Karpas-422 (cell line): ENCODE results near the gene TPP2. TPM values are rescaled to one million over a fixed set of nuclear protein-coding genes. Genes with fewer than 3 reads are reported as not detected.

Experiments
- DNase-seq: peaks from one replicate; pipeline ENCODE4 v3.0.0-alpha.2; 2015
- H2AFZ ChIP-seq: fragments of 200-600 bp; sonication (generic); 2 replicates; pipeline ENCODE4 v1.6.1; 2014; ENCODE audit warnings: antibody characterized with exemption, low read length, mixed read lengths
- H3K27ac ChIP-seq: fragments of 200-600 bp; sonication (generic); 2 replicates; pipeline ENCODE4 v1.5.1; 2014; ENCODE audit warnings: mild to moderate bottlenecking, low read length, moderate library complexity
- H3K27me3 ChIP-seq: fragments of 200-600 bp; sonication (generic); 2 replicates; pipeline ENCODE4 v1.6.1; 2014; ENCODE audit warnings: low read length, mixed read lengths
- H3K36me3 ChIP-seq: fragments of 200-600 bp; sonication (generic); 2 replicates; pipeline ENCODE4 v1.6.1; 2014; ENCODE audit warnings: low read length, mixed read lengths; ENCODE audit not compliant: insufficient read depth
- H3K4me1 ChIP-seq: fragments of 200-600 bp; sonication (generic); 2 replicates; pipeline ENCODE4 v1.6.1; 2014; ENCODE audit warnings: mild to moderate bottlenecking, low read length, mixed read lengths
- H3K4me2 ChIP-seq: fragments of 200-600 bp; sonication (generic); 2 replicates; pipeline ENCODE4 v1.6.1; 2014; ENCODE audit warnings: low read length, low read depth, mild to moderate bottlenecking; ENCODE audit not compliant: poor library complexity, severe bottlenecking
- H3K4me3 ChIP-seq: fragments of 200-600 bp; sonication (generic); 2 replicates; pipeline ENCODE4 v1.5.1; 2014; ENCODE audit warnings: mild to moderate bottlenecking, antibody characterized with exemption, low read length, mixed read lengths
- H3K79me2 ChIP-seq: fragments of 200-600 bp; sonication (generic); 2 replicates; pipeline ENCODE4 v1.6.1; 2014; ENCODE audit warnings: mild to moderate bottlenecking, low read length, mixed read lengths
- H3K9ac ChIP-seq: fragments of 200-600 bp; sonication (generic); 2 replicates; pipeline ENCODE4 v1.6.0; 2014; ENCODE audit warnings: low read length
- H3K9me2 ChIP-seq: fragments of 200-600 bp; sonication (generic), shearing (Covaris generic); replicated peaks from 2 replicates; pipeline ENCODE4 v1.6.0; 2014; ENCODE audit warnings: mild to moderate bottlenecking, low read length, moderate library complexity; ENCODE audit not compliant: insufficient read depth
- H3K9me3 ChIP-seq: fragments of 300-700, 200-600 bp; sonication (generic); 2 replicates; pipeline ENCODE4 v1.6.1; 2014; ENCODE audit warnings: low read length, mixed read lengths
- H4K20me1 ChIP-seq: fragments of 200-600 bp; sonication (generic); 2 replicates; pipeline ENCODE4 v1.6.1; 2014; ENCODE audit warnings: mild to moderate bottlenecking, antibody characterized with exemption, low read length, low read depth; ENCODE audit not compliant: insufficient read depth
- total RNA-seq: library from RNA; depleted of rRNA; stranded (reverse); fragments of >200 nt; shearing (Covaris generic); gene quantifications from 2 replicates; pipeline ENCODE4 v1.2.3, GENCODE V29; 2014; ENCODE audit warnings: low replicate concordance

Gene TPP2
- total RNA-seq, 1 experiment from 2014 or later = 62.2 TPM

DNA sequence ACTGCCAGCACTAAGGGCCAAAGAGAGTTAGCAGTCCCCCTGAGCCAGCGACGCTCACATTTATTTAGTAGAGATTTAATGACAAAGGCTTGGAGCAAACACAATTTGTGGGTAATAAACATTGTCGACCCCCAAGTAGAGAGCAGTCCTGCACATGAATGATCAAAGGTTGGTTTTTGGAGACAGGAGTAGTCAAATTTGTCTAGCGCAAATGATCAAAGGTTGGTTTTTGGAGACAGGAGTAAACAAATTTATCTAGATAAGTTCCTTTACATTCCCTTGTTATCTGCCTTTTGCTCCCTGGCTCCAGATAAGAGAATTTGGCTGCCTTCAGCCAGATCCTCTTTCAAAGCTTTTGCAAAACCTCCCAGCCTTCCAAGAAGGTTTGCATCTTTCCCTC is 71.1 kb downstream of the TPP2 start:
- Histone ChIP-seq H3K27ac (no peak overlapping the region), H3K4me3 (no peak overlapping the region), H3K27me3 (no peaks in the 10 kb centered on the region), H3K4me1 (no peaks in the 10 kb centered on the region), H3K4me2 (no peak overlapping the region), H3K9ac (no peak overlapping the region), H2AFZ (no peak overlapping the region), H4K20me1 (no peaks in the 10 kb centered on the region), H3K36me3 (peaks cover 57% of the 10 kb centered on the region), H3K9me3 (no peaks in the 10 kb centered on the region), H3K9me2 (no peaks in the 10 kb centered on the region), H3K79me2 (no peaks in the 10 kb centered on the region)
- DNase-seq = no peak

DNA sequence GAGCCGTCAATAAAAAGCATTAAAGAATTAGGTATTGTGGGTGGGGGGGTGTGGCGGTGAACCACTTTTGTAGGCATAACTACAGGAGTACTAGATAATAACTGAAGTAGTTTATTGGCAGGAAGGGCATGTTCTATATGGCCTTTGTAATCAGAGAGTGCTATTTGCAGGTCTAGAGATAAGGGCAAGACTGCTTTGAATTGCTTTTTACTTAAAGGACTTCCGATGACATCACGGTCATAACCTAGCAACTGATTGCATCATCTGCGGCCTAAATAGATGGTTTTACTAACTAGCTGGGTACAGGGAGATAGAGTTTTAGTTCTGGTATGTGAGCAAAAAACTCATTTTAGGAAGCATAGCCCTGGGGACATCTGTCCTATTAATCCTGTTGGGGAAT is 73.3 kb downstream of the TPP2 start:
- Histone ChIP-seq H2AFZ (no peak overlapping the region), H3K27me3 (no peaks in the 10 kb centered on the region), H3K4me1 (no peaks in the 10 kb centered on the region), H3K27ac (no peak overlapping the region), H3K9me3 (no peaks in the 10 kb centered on the region), H3K36me3 (peaks cover 64% of the 10 kb centered on the region), H3K4me2 (no peak overlapping the region), H3K4me3 (no peak overlapping the region), H3K9me2 (no peaks in the 10 kb centered on the region), H3K79me2 (no peaks in the 10 kb centered on the region), H4K20me1 (no peaks in the 10 kb centered on the region), H3K9ac (no peak overlapping the region)
- DNase-seq = no peak

- H4K20me1 ChIP-seq = no peaks in the 10 kb centered on the region
- H3K36me3 ChIP-seq = peaks cover 61% of the 10 kb centered on the region
- no peak overlapping the region for H3K9ac ChIP-seq
- H3K9me3 ChIP-seq = no peaks in the 10 kb centered on the region
- H3K4me2 ChIP-seq = no peak overlapping the region
- H3K4me3 ChIP-seq = no peak overlapping the region
- H3K9me2 ChIP-seq = no peaks in the 10 kb centered on the region
- no peak for DNase-seq
- H3K79me2 ChIP-seq = no peaks in the 10 kb centered on the region
- H3K4me1 ChIP-seq = peaks cover 4% of the 10 kb centered on the region
- no peaks in the 10 kb centered on the region for H3K27me3 ChIP-seq
- H2AFZ ChIP-seq = no peak overlapping the region
- H3K27ac ChIP-seq = no peak overlapping the region
Measured at GRCh38 chr13:102675115-102675514, 78.3 kb downstream of the TPP2 start.

- Histone ChIP-seq H3K27ac (no peak overlapping the region), H3K4me3 (no peak overlapping the region), H3K9me3 (no peaks in the 10 kb centered on the region), H2AFZ (no peak overlapping the region), H3K4me2 (no peak overlapping the region), H3K27me3 (no peaks in the 10 kb centered on the region), H3K4me1 (peaks cover 16% of the 10 kb centered on the region), H4K20me1 (no peaks in the 10 kb centered on the region), H3K9me2 (no peaks in the 10 kb centered on the region), H3K79me2 (no peaks in the 10 kb centered on the region), H3K9ac (no peak overlapping the region), H3K36me3 (peaks cover 61% of the 10 kb centered on the region)
- no peak for DNase-seq
Measured at GRCh38 chr13:102677122-102677521, 80.3 kb downstream of the TPP2 start.

- H3K9ac ChIP-seq = no peak overlapping the region
- H3K4me2 ChIP-seq = no peak overlapping the region
- peaks cover 16% of the 10 kb centered on the region for H3K4me1 ChIP-seq
- no peak overlapping the region for H3K27ac ChIP-seq
- H4K20me1 ChIP-seq = no peaks in the 10 kb centered on the region
- peaks cover 54% of the 10 kb centered on the region for H3K36me3 ChIP-seq
- H3K9me3 ChIP-seq = no peaks in the 10 kb centered on the region
- no peak overlapping the region for H2AFZ ChIP-seq
- no peaks in the 10 kb centered on the region for H3K79me2 ChIP-seq
- H3K4me3 ChIP-seq = no peak overlapping the region
- H3K27me3 ChIP-seq = no peaks in the 10 kb centered on the region
- H3K9me2 ChIP-seq = no peaks in the 10 kb centered on the region
- no peak for DNase-seq
Measured at GRCh38 chr13:102678339-102679107, 81.7 kb downstream of the TPP2 start.

GRCh38 chr13:102679449-102680132 is 82.8 kb downstream of the TPP2 start:
- no peaks in the 10 kb centered on the region for H3K9me3 ChIP-seq
- H3K27ac ChIP-seq = no peak overlapping the region
- no peaks in the 10 kb centered on the region for H3K27me3 ChIP-seq
- no peak overlapping the region for H2AFZ ChIP-seq
- no peaks in the 10 kb centered on the region for H3K9me2 ChIP-seq
- H3K36me3 ChIP-seq = peaks cover 44% of the 10 kb centered on the region
- no peak for DNase-seq
- H4K20me1 ChIP-seq = no peaks in the 10 kb centered on the region
- H3K9ac ChIP-seq = no peak overlapping the region
- H3K4me1 ChIP-seq = peaks cover 16% of the 10 kb centered on the region
- H3K4me2 ChIP-seq = no peak overlapping the region
- H3K4me3 ChIP-seq = no peak overlapping the region
- H3K79me2 ChIP-seq = no peaks in the 10 kb centered on the region

DNA sequence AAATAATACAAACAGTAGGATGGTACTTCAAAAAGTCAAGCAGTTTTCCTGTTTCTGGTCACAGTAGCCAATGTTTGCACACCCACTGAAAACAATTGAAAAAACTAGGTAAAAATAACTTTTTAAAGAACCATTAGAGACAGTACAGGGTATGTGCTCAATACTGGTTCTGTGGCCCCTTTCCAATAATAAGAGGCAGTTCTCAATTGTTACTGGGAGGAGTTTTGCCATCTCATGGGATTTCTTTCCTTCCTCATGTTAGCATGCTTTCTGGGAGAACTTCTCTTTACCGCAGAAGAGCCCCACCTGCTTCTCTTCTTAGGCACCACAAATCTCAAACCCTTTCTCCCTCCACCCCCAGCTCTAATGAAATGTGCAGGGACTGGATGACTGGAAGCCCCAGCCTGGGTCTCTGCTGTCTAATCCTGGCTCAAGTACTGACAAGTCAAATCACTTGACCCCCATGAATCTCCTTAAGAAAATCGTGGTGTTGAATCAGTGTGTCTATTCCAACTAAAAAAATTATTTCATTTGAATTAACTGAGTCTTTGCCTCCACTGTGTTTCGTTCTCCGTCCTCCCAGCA is 83.4 kb downstream of the TPP2 start:
- Histone ChIP-seq H3K4me1 (peaks cover 16% of the 10 kb centered on the region), H3K9ac (no peak overlapping the region), H3K79me2 (no peaks in the 10 kb centered on the region), H3K4me3 (no peak overlapping the region), H3K9me3 (no peaks in the 10 kb centered on the region), H3K27ac (no peak overlapping the region), H3K9me2 (no peaks in the 10 kb centered on the region), H3K36me3 (peaks cover 38% of the 10 kb centered on the region), H3K27me3 (no peaks in the 10 kb centered on the region), H3K4me2 (no peak overlapping the region), H2AFZ (no peak overlapping the region), H4K20me1 (no peaks in the 10 kb centered on the region)
- no peak for DNase-seq
